Measurements from ENCODE around the gene PIK3CG. TPM values are rescaled to one million over a fixed set of nuclear protein-coding genes. Genes with fewer than 3 reads are reported as not detected.
"Not testable (repeated sequence)": the region's sequence is repeated elsewhere in the genome, so short reads cannot be mapped to it uniquely, and the experiment has no call there.

PIK3CG gene
- 1.7 TPM for total RNA-seq
- long read RNA-seq, partial matches to known transcripts: 0 of 1 reads
- long read RNA-seq, other reads (novel, unspliced or antisense): 1 of 1 reads

- intact Hi-C loops (cut with DNase I): no loop called here
- no peak for DNase-seq (ENCODE audit: low spot score)
Measured at GRCh38 chr7:106865130-106866041, at the start of gene PIK3CG. Gene PIK3CG (plus strand): TSS chr7:106865282. CDS start chr7:106867562, 2,280 bp downstream.

DNA sequence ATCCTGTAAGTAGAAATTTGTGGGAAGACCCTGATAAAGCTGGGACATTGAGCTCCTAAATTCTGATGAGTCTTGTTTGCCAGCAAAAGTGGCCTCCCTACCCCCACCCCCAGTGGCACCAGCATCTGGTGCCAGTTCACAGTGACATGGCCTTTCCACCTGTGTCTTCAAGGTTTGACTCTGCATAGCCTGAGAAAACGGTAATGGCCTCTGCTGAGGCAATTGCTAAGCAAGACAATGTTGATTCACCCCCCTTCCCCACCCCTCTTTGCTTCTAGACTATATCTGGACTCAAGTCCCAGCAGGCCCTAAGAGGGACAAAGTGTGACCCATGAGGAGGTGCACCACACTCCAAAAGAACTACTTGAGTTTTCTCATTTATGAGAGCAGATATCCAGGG lies 48.0 kb upstream of the PIK3CG start:
- intact Hi-C loops (cut with DNase I): no loop called here
- no peak for DNase-seq (ENCODE audit: low spot score)

GRCh38 chr7:106818736-106819135 lies 46.3 kb upstream of the PIK3CG start:
- intact Hi-C loops (cut with DNase I): no loop called here
- no peak for DNase-seq (ENCODE audit: low spot score)

DNA sequence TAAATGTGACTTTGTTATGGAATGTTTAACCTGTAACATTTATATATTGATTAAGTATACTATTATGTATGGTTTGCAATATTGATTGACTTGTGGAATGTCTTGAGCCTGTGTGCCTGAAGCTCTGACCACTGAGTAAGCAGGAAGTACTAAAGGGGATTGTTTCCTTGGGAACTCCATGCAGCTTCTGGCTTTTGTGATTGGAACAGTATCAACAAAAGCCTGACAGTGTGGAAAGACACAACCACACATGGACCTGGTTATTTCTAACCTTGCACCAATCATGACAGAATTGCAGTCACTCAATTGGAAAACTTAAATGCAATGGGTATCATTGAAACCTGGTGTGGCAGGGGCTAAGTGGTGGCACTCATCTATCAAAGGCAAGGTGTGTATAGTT lies 45.5 kb upstream of the PIK3CG start:
- DNase-seq (ENCODE audit: low spot score): no peak
- intact Hi-C loops (cut with DNase I): no loop called here

GRCh38 chr7:106820321-106821217 lies 44.5 kb upstream of the PIK3CG start:
- intact Hi-C loops (cut with DNase I): no loop called here
- DNase-seq (ENCODE audit: low spot score): no peak

DNA sequence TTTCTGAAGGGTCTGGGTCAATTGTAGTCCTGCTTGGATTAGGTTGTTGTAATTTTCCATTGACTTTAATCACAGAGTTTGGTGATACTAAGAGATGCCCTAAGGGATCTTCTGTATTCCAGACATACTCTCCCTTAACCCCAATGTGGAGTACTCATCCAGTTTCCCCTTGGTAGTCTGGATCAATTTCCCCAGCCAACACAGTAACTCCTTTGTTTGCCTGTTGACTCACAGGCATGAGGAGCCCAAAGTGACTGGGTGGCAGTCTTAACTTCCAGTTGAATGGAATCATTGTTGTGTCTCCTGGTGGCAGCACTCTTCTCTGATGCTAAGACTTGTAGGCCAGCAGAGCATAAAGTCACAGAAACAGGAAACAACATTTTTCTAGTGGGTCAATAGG lies 41.5 kb upstream of the PIK3CG start:
- DNase-seq (ENCODE audit: low spot score): no peak
- intact Hi-C loops (cut with DNase I): no loop called here

DNA sequence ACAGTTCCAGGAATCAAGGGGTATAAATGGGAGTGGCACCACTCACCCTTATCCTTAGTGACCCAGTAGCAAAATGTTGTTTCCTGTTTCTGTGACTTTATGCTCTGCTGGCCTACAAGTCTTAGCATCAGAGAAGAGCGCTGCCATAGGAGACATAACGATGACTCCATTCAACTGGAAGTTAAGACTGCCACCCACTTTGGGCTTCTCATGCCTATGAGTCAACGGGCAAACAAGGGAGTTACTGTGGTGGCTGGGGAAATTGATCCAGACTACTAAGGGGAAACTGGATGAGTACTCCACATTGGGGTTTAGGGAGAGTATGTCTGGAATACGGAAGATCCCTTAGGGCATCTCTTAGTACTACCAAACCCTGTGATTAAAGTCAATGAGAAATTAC lies 40.6 kb upstream of the PIK3CG start:
- no peak for DNase-seq (ENCODE audit: low spot score)
- intact Hi-C loops (cut with DNase I): no loop called here

DNA sequence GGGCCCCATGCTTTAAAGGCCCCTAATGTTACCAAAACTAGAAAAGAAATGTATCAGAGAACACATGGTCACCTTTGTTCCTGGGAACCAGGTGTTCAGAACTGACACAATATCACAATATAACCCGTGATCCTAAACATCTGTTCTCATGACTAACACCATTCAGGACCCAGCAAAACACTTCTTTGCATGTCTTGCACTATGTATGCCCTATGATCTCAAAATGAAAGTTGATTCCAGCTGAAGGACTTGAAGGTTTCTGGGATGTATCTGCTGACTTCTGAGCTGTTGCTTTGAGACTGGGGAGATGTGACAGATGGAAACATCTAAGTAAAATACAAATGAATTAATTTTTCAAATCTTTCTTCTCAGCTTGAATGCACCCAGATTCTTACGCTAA lies 37.5 kb upstream of the PIK3CG start:
- intact Hi-C loops (cut with DNase I): no loop called here
- DNase-seq (ENCODE audit: low spot score): no peak

- no peak for DNase-seq (ENCODE audit: low spot score)
- intact Hi-C loops (cut with DNase I): no loop called here
Measured at GRCh38 chr7:106829496-106829895, 35.6 kb upstream of the PIK3CG start.

DNA sequence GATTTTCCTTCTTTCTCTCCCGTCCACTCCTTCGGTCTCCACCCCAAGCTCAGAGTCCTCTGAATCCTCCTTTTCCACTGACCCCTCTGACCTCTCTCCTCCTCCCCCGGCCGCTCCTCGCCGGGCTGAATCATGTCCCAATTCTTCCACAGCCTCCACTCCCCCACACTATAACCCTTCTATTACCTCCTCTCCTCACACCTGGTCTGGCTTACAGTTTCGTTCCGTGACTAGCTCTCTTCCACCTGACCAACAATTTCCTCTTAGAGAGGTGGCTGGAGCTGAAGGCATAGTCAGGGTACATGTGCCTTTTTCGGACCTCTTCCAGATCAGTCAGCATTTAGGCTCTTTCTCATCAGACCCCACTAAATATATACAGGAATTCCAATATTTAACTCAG lies 34.2 kb upstream of the PIK3CG start:
- DNase-seq (ENCODE audit: low spot score); intact Hi-C loops (cut with DNase I): not testable (repeated sequence)

DNA sequence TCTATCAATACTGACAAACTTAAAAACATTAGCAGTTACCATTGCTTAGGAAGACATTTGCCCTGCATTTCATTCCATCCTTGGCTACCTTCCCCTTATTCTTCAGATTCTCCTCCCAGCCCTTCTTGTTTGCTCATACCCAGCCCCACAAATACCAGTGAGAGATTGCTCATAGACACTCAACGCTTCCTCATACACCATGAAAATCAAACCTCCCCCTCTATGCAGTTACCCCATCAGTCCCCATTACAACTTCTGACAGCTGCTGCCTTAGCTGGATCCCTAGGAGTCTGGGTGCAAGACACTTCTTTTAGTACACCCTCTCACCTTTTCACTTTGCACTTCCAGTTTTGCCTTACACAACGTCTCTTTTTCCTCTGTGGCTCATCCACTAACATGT lies 28.3 kb upstream of the PIK3CG start:
- intact Hi-C loops (cut with DNase I): no loop called here
- DNase-seq (ENCODE audit: low spot score): no peak

DNA sequence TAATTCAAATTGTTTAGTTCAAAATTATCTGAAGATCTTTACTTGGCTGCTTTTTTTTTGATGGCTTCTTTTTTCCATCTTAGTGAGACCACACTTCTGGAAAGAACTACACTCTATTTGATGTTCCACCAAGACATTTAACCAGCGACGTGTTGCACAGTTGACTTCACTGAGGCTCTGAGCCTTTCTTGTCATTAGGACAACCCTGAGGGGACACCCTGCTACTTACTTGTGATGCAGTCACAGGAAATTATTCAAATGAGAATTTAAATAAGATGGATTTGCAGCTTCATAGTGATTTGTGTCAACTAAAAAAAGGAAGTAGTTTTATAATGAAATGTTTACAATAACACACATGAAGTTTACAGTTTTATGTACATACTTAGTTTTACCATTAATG lies 25.6 kb upstream of the PIK3CG start:
- intact Hi-C loops (cut with DNase I): no loop called here

DNA sequence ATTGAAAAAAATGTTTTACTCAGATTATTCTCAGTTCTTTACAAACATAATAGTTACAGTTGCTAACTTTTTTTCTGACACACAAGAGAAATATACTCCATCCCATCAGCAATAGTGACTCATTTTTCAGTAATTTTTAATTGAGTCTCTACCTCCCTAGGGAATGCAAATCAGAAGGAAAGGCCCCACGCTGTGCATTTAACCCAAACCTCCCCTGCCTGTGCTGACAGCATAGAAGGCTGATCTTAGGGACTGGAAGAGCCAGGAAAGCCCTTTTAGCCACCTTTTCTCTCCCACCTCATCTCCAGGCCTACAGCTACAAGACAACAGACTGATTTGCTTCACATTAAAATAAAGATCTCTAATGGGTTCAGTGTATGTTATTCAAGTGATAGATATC lies 24.7 kb upstream of the PIK3CG start:
- intact Hi-C loops (cut with DNase I): loop anchor here (5.0 kb wide), 1 partner anchor 43 kb away; no protein-coding TSS in a partner anchor
- no peak for DNase-seq (ENCODE audit: low spot score)

More for the DNA sequence above, 25.6 kb upstream of the PIK3CG start:
- no peak for DNase-seq (ENCODE audit: low spot score)

DNA sequence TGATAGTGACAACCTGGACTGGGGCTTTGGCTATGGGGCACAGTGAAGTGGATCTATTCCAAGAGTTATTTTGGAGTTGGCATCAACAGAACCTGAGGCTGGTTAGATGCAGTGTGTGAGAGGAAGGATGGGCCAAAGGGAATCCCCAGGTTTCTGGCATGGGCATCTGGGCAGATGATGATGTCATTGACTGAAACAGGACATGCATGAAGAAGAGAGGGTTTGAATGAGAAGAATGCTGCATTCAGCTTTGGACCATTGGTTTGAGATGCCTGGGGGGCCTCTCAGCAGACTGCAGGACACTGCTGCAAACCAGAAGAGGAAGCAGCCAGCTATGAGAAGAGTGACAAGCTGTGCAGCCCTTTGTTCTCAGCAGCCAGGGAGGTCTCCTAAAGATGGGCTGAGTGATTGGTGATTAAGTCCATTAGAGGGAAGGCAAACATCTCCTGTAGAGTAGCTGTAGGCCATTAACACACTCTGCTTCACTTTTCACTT lies 23.1 kb upstream of the PIK3CG start:
- no peak for DNase-seq (ENCODE audit: low spot score)

DNA sequence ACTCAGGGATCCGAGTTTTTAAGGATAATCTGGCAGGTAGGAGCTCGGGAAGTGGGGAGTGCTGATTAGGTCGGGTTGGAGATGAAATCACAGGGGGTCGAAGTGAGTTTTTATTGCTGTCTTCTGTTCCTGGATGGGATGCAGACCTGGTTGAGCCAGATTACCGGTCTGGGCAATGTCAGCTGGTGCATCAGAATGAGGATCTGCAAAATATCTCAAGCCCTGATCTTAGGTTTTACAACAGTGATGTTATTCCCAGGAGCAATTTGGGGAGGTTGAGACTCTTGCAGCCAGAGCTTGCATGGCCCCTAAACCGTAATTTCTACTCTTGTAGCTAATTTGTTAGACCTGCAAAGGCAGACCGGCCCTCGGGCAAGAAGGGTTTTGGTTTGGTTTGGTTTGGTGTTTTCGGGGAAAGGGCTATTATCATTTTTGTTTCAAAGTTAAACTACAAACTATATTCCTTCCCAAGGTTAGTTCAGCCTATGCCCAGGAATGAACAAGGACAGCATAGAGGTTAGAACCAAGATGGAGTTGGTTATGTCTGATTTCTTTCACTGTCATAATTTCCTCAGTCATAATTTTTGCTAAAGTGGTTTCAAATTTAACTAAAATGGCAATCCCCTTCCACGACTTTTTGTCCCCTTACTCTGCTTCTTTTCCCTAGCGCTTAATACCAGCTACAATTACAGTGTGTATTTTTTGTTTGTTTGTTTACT lies 20.6 kb upstream of the PIK3CG start:
- DNase-seq (ENCODE audit: low spot score): no peak
- intact Hi-C loops (cut with DNase I): loop anchor here (5.0 kb wide), 1 partner anchor 47 kb away; no protein-coding TSS in a partner anchor

More for the DNA sequence above, 23.1 kb upstream of the PIK3CG start:
- intact Hi-C loops (cut with DNase I): loop anchor here (5.0 kb wide), 1 partner anchor 45 kb away; no protein-coding TSS in a partner anchor

DNA sequence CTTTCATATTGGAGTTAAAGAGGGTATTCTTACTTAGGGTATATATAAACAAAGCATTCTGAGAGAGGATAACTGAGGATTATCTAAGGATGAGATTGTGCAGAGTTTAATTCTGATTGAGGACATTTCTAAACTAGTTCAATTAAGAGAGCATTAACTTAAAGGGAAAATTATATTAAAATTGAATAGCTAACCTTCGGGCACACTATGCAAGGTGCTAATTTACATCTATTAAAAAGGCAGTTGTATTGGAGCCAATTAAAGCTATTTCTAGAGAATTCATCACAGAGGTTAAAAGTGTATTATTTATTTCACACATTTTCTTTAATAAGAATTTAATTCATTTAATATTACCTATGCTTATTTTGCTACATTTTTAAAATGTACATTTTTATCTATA lies 17.0 kb upstream of the PIK3CG start:
- DNase-seq (ENCODE audit: low spot score): no peak
- intact Hi-C loops (cut with DNase I): no loop called here

GRCh38 chr7:106848851-106849442 lies 16.1 kb upstream of the PIK3CG start:
- DNase-seq (ENCODE audit: low spot score): no peak
- intact Hi-C loops (cut with DNase I): no loop called here

GRCh38 chr7:106851632-106852031 lies 13.4 kb upstream of the PIK3CG start:
- DNase-seq (ENCODE audit: low spot score); intact Hi-C loops (cut with DNase I): not testable (repeated sequence)

Data from cardiac septum (tissue), 1 donor.